ENCODE measurements around the gene CHIA. TPM values are rescaled to one million over a fixed set of nuclear protein-coding genes. Genes with fewer than 3 reads are reported as not detected.

CHIA gene
- total and polyA plus RNA-seq, 12 donors: 0.07 to 0.19 TPM; not detected in 10

DNA sequence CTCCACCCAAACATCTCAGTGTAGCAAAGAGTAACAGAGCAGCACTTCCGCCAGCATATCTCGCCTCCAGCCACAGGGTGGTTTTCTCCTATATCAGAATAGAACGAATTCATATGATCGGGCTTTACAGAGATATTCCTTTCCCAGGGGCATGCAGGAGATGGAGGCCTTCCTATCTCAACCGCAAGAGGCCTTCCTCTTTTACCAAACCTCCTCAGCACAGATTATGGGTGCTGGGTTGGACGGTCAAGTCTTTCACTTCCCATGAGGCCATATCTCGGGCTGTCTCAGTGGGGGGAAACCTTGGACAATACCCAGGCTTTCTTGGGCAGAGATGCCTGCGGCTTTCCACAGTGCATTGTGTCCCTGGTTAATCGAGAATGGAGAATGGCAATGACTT, 71.1 kb downstream of the CHIA start:
- no peak overlapping the region for H3K4me3 ChIP-seq
- intact Hi-C loops (cut with DNase I): no loop called here
- no peaks in the 10 kb centered on the region for H3K4me1 ChIP-seq (replicated peaks in 1 of 2)
- no peaks in the 10 kb centered on the region for H3K36me3 ChIP-seq (replicated peaks in 1 of 2)
- no peak for DNase-seq
- no peaks in the 10 kb centered on the region for H3K9me3 ChIP-seq (replicated peaks in 1 of 3)
- no peaks in the 10 kb centered on the region for H3K27me3 ChIP-seq
- TF ChIP-seq, protein P1, sequence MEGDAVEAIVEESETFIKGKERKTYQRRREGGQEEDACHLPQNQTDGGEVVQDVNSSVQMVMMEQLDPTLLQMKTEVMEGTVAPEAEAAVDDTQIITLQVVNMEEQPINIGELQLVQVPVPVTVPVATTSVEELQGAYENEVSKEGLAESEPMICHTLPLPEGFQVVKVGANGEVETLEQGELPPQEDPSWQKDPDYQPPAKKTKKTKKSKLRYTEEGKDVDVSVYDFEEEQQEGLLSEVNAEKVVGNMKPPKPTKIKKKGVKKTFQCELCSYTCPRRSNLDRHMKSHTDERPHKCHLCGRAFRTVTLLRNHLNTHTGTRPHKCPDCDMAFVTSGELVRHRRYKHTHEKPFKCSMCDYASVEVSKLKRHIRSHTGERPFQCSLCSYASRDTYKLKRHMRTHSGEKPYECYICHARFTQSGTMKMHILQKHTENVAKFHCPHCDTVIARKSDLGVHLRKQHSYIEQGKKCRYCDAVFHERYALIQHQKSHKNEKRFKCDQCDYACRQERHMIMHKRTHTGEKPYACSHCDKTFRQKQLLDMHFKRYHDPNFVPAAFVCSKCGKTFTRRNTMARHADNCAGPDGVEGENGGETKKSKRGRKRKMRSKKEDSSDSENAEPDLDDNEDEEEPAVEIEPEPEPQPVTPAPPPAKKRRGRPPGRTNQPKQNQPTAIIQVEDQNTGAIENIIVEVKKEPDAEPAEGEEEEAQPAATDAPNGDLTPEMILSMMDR (IDR thresholded peaks at IDR 0.05): no peak
- no peak for TF ChIP-seq POLR2A (IDR thresholded peaks at IDR 0.05)
- H3K27ac ChIP-seq: no peak overlapping the region
- WGBS, 4 donors: 77 to 84% (median 78%) methylated on average over 9 of the region's 9 CpGs

DNA sequence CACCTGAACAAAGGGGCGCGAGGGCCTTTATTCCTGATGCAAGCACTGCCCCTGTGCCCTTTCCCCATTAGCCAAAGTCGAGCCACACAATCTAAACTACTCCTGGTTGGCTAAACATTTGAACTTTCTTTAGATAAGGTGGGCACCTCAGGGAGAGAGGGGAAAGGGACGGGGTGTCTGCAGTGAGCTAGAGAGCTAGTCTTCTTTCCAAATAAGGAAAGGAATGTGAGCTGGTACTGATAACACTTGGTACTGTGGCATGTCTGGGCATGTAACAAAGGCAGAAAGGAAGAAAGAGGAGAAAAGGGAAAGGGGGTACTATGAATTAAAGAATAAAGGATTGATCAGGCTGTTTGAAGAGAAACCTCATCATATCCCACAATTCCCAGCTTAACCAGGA, 74.0 kb downstream of the CHIA start:
- Histone ChIP-seq H3K9me3 (replicated peaks in 1 of 3) (no peaks in the 10 kb centered on the region), H3K27ac (no peak overlapping the region), H3K36me3 (replicated peaks in 1 of 2) (no peaks in the 10 kb centered on the region), H3K27me3 (no peaks in the 10 kb centered on the region), H3K4me1 (replicated peaks in 1 of 2) (no peaks in the 10 kb centered on the region), H3K4me3 (no peak overlapping the region)
- no peak for TF ChIP-seq POLR2A (IDR thresholded peaks at IDR 0.05)
- TF ChIP-seq, protein P1 (IDR thresholded peaks at IDR 0.05): no peak
- WGBS, 4 donors: 49 to 59% (median 55%) methylated on average over 4 of the region's 4 CpGs
- DNase-seq: no peak
- intact Hi-C loops (cut with DNase I): no loop called here

DNA sequence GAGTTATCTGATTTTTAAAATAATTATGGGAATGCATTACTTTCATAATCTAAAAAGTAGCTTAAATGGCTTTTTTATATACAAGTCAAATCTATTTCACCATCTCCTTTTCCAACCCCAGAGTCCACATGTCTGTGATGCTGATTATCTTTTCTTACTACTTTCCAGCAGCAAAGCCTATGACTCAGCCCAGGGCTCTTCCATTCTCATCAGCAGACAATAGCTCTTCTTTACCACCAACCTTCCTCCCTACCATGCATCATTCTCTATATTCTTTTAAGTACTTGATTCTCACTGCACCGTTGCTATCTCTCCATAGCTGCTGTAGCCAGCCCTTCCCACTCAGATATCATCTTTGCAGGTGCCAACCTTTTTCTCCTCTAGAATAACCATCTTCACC, 75.6 kb downstream of the CHIA start:
- H3K27me3 ChIP-seq: no peaks in the 10 kb centered on the region
- WGBS, 4 donors: 70 to 88% (median 74%) methylated on average over 1 of the region's 1 CpG
- no peaks in the 10 kb centered on the region for H3K36me3 ChIP-seq (replicated peaks in 1 of 2)
- no peak overlapping the region for H3K27ac ChIP-seq
- no peak overlapping the region for H3K4me3 ChIP-seq
- TF ChIP-seq POLR2A (IDR thresholded peaks at IDR 0.05): no peak
- TF ChIP-seq, protein P1 (IDR thresholded peaks at IDR 0.05): no peak
- intact Hi-C loops (cut with DNase I): no loop called here
- no peaks in the 10 kb centered on the region for H3K9me3 ChIP-seq (replicated peaks in 1 of 3)
- DNase-seq: no peak
- no peaks in the 10 kb centered on the region for H3K4me1 ChIP-seq (replicated peaks in 1 of 2)

DNA sequence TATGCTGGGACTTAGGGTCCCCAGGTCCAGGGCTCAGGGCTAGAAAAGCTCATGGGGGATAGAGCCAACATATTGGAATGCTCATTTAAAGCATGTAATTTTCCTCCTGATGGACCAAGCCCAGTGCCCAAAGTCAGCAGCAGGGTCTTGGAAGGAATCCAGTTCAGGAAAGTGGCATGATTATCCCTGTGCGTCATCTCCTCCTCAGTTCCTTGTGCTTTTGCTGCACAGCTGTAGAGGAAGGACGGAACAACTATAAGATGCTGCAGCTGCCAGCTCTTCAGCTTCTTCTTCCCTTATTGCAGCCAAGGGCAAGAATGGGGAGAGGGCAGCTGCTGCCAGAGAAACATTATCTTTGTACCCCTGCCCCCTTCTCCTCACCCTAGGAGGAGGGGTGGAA, 78.5 kb downstream of the CHIA start:
- TF ChIP-seq, protein P1 (IDR thresholded peaks at IDR 0.05): no peak
- no peak for TF ChIP-seq POLR2A (IDR thresholded peaks at IDR 0.05)
- Histone ChIP-seq H3K4me3 (no peak overlapping the region), H3K4me1 (replicated peaks in 1 of 2) (no peaks in the 10 kb centered on the region), H3K27me3 (no peaks in the 10 kb centered on the region), H3K27ac (no peak overlapping the region), H3K36me3 (replicated peaks in 1 of 2) (no peaks in the 10 kb centered on the region), H3K9me3 (replicated peaks in 1 of 3) (no peaks in the 10 kb centered on the region)
- intact Hi-C loops (cut with DNase I): no loop called here
- 64 to 89% (median 74%) methylated on average over 2 of the region's 2 CpGs for WGBS, 4 donors
- DNase-seq: no peak
